Measurements from ENCODE around the gene PSORS1C2. TPM values are rescaled to one million over a fixed set of nuclear protein-coding genes. Genes with fewer than 3 reads are reported as not detected.

PSORS1C2 gene
- total RNA-seq, 3 donors from 2014 or later (not counting 1 experiment from before 2014, with no cell fraction given), result not detected

DNA sequence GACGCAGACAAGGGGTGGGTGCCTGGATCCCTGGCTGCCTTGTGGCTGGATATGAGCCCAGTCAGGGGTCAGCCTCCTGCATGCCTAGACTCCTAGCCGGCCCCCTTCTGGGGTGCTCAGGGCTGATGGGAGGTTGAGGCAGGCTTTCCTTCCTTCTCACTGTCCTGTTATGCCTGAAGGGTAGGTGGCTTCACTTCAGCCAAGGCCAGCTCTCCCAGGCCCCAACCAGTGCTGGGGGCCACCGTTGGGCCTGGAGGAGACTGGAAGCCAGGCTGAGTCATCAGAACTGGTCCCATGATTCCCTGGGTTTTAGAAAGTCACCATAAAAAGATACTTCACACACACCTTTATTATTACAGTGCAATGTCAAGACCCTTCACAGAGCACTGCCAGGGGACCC lies 34.5 kb upstream of the PSORS1C2 start:
- intact Hi-C loops (cut with micrococcal nuclease), result no loop called here
- no peak for ATAC-seq
- Mint-ChIP-seq H3K27me3 (ENCODE audit: low read depth in 2 of 2) (no peaks in the 10 kb centered on the region), H3K36me3 (no peaks in the 10 kb centered on the region), H3K4me1 (peaks cover 9 to 12% of the 10 kb centered on the region in 2 donors), H3K4me3 (no peak overlapping the region), H3K9me3 (no peaks in the 10 kb centered on the region), H3K27ac (no peak overlapping the region)
- no peaks in the 10 kb centered on the region for H3K27me3 ChIP-seq (ENCODE audit: control insufficient read depth, insufficient read depth, low read length)
- TF ChIP-seq, protein P1, sequence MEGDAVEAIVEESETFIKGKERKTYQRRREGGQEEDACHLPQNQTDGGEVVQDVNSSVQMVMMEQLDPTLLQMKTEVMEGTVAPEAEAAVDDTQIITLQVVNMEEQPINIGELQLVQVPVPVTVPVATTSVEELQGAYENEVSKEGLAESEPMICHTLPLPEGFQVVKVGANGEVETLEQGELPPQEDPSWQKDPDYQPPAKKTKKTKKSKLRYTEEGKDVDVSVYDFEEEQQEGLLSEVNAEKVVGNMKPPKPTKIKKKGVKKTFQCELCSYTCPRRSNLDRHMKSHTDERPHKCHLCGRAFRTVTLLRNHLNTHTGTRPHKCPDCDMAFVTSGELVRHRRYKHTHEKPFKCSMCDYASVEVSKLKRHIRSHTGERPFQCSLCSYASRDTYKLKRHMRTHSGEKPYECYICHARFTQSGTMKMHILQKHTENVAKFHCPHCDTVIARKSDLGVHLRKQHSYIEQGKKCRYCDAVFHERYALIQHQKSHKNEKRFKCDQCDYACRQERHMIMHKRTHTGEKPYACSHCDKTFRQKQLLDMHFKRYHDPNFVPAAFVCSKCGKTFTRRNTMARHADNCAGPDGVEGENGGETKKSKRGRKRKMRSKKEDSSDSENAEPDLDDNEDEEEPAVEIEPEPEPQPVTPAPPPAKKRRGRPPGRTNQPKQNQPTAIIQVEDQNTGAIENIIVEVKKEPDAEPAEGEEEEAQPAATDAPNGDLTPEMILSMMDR (IDR thresholded peaks at IDR 0.05), result no peak
- H3K9me3 ChIP-seq (ENCODE audit: control insufficient read depth, insufficient read depth, low read length), result no peaks in the 10 kb centered on the region
- DNase-seq, result no peak
- peaks cover 14% of the 10 kb centered on the region for H3K4me1 ChIP-seq (ENCODE audit: control insufficient read depth, insufficient read depth, low read length)
- no peaks in the 10 kb centered on the region for H3K36me3 ChIP-seq (ENCODE audit: control insufficient read depth, insufficient read depth, low read length)
- no peak overlapping the region for H3K4me3 ChIP-seq (ENCODE audit: low read length)
- WGBS (ENCODE audit: insufficient coverage), result 84% methylated on average over 3 of the region's 3 CpGs
- no peak overlapping the region for H3K27ac ChIP-seq (ENCODE audit: low read length)

DNA sequence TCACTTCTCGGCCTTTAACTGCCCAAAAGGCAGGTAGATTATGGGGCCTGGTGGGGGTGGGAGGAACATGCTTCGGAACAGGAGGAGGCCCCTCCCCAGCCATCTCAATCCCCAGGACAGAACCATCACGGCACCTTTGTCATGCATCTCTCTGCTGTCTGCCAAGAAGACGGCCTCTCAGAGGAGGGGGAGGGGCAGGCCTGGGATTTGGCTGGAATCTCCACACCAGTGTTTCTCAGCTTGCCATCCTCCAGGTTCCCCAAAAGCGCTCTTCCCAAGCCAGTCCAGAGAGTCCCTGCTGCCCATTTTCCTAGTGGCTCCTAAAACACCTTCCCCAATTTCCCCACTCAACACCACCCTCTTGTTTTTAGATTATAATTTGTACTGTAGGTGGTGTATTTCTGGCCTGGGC lies 34.1 kb upstream of the PSORS1C2 start:
- no peaks in the 10 kb centered on the region for H3K27me3 Mint-ChIP-seq (ENCODE audit: low read depth in 2 of 2)
- Histone ChIP-seq H3K27ac (ENCODE audit: low read length) (no peak overlapping the region), H3K4me1 (ENCODE audit: control insufficient read depth, insufficient read depth, low read length) (peaks cover 14% of the 10 kb centered on the region), H3K9me3 (ENCODE audit: control insufficient read depth, insufficient read depth, low read length) (no peaks in the 10 kb centered on the region), H3K27me3 (ENCODE audit: control insufficient read depth, insufficient read depth, low read length) (no peaks in the 10 kb centered on the region), H3K36me3 (ENCODE audit: control insufficient read depth, insufficient read depth, low read length) (no peaks in the 10 kb centered on the region), H3K4me3 (ENCODE audit: low read length) (no peak overlapping the region)
- intact Hi-C loops (cut with micrococcal nuclease), result no loop called here
- H3K9me3 Mint-ChIP-seq, result no peaks in the 10 kb centered on the region
- ATAC-seq (no peak), DNase-seq (no peak)
- TF ChIP-seq, protein P1 (IDR thresholded peaks at IDR 0.05), result no peak
- WGBS (ENCODE audit: insufficient coverage), result 87% methylated on average over 5 of the region's 5 CpGs
- no peak overlapping the region for H3K27ac Mint-ChIP-seq
- no peaks in the 10 kb centered on the region for H3K36me3 Mint-ChIP-seq
- H3K4me1 Mint-ChIP-seq, result peaks cover 9 to 12% of the 10 kb centered on the region in 2 donors
- H3K4me3 Mint-ChIP-seq, result no peak overlapping the region

DNA sequence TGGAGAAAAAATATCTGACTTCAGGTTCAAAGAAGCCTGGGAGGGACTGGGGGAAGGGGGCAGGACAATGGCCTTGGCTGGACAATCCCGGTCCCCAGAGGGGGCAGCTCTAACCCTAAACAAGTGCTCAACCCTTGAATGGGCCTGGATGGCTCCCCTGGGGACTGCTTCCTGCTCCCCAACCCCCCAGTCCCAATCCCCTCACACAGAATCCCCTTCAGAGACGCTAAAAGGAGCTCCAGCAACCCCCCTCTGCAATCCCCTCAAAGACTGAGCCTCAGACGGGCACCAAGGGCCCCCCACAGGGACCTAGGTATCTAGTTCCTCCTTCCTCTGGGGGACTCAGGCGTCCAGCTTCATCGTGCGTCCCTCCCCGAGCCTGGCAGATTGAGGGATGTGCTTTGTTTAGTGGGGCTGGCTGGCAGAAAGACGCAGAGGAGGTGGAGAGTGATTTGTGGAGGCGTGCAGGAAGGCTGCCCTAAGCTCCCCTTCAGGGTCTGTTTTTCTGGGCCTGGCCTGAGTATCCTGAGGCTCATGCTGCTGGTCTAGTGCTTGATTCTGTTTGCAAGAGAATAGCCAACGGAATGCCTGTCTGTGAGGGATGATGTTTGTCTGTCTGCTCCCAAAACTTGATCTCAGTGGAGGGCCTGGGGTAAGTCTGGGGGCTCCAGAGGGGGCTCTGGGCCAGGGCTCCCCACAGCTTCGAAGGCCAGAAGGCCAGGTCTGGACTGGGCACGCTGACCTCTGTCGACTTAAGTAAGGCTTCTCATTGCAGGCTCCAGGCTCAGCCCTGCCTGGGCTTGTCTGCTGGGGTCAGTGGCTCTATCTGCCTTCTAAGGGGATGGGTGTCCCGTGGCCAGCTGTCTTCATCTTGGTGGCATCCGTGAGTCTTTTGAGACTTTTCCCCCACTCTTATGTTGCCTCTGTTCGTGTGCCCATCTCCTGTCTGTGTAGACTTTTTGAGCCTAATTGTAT lies 33.4 kb upstream of the PSORS1C2 start:
- no peaks in the 10 kb centered on the region for H3K9me3 Mint-ChIP-seq
- H3K4me3 Mint-ChIP-seq, result no peak overlapping the region
- H3K9me3 ChIP-seq (ENCODE audit: control insufficient read depth, insufficient read depth, low read length), result no peaks in the 10 kb centered on the region
- no peak for DNase-seq
- H3K4me3 ChIP-seq (ENCODE audit: low read length), result no peak overlapping the region
- no peak overlapping the region for H3K27ac Mint-ChIP-seq
- intact Hi-C loops (cut with micrococcal nuclease), result no loop called here
- no peak overlapping the region for H3K27ac ChIP-seq (ENCODE audit: low read length)
- H3K36me3 Mint-ChIP-seq, result no peaks in the 10 kb centered on the region
- no peaks in the 10 kb centered on the region for H3K27me3 ChIP-seq (ENCODE audit: control insufficient read depth, insufficient read depth, low read length)
- no peak for ATAC-seq
- peaks cover 14% of the 10 kb centered on the region for H3K4me1 ChIP-seq (ENCODE audit: control insufficient read depth, insufficient read depth, low read length)
- WGBS (ENCODE audit: insufficient coverage), result 80% methylated on average over 16 of the region's 16 CpGs
- TF ChIP-seq, protein P1 (IDR thresholded peaks at IDR 0.05), result no peak
- peaks cover 9 to 12% of the 10 kb centered on the region in 2 donors for H3K4me1 Mint-ChIP-seq
- no peaks in the 10 kb centered on the region for H3K27me3 Mint-ChIP-seq (ENCODE audit: low read depth in 2 of 2)
- no peaks in the 10 kb centered on the region for H3K36me3 ChIP-seq (ENCODE audit: control insufficient read depth, insufficient read depth, low read length)
